IMR-90 (cell line): Measurements from ENCODE around the gene SBF2. TPM values are rescaled to one million over a fixed set of nuclear protein-coding genes. Genes with fewer than 3 reads are reported as not detected.

Experiments
- ATAC-seq: fragments of 200-7000 bp; cut with Tn5 transposase; 2 replicates; pipeline ENCODE4 v1.9.1; 2020; ENCODE audit warnings: low read depth, mild to moderate bottlenecking, moderate library complexity
- BruUV-seq: library from RNA; stranded (reverse); fragments of 400-500 nt; replicated peaks from 2 replicates; lab custom pipeline; 2021; lab: Mats Ljungman, UMichigan
- CTCF ChIA-PET: fragments of 300-600 bp; formaldehyde crosslinking; extraction: SDS; loops from one replicate; lab custom pipeline; 2021; ENCODE audit warnings: antibody characterized with exemption; lab: Yijun Ruan, JAX
- POLR2A ChIA-PET: fragments of 300-600 bp; sonication (Branson Sonifier 250); formaldehyde crosslinking; loops from one replicate; lab custom pipeline; 2022; ENCODE audit warnings: antibody characterized with exemption; ENCODE audit not compliant: unreplicated experiment; lab: Charles Lee
- DNase-seq: peaks from one replicate; pipeline ENCODE4 v3.0.0; 2013
- H2AFZ ChIP-seq: replicated peaks from 2 replicates; pipeline ENCODE3; 2013; ENCODE audit warnings: low read length, mild to moderate bottlenecking; ENCODE audit not compliant: poor library complexity
- H2AK5ac ChIP-seq: 2 replicates; pipeline ENCODE4 v1.6.1; 2013; ENCODE audit warnings: low read depth, low read length, inconsistent platforms
- H2AK9ac ChIP-seq: replicated peaks from 2 replicates; pipeline ENCODE3; 2013; ENCODE audit warnings: mild to moderate bottlenecking, low read depth, low read length, moderate library complexity; ENCODE audit not compliant: poor library complexity
- H2BK120ac ChIP-seq: 2 replicates; pipeline ENCODE4 v1.6.1; 2013; ENCODE audit warnings: low read depth, low read length, inconsistent platforms
- H2BK15ac ChIP-seq: 3 replicates; pipeline ENCODE4 v1.6.1; 2013; ENCODE audit warnings: low read depth, low read length, inconsistent platforms
- H2BK20ac ChIP-seq: 2 replicates; pipeline ENCODE4 v1.6.1; 2013; ENCODE audit warnings: low read depth, mild to moderate bottlenecking, inconsistent platforms, low read length, moderate library complexity
- H2BK5ac ChIP-seq: 2 replicates; pipeline ENCODE4 v1.6.1; 2013; ENCODE audit warnings: mild to moderate bottlenecking, low read depth, low read length, inconsistent platforms; ENCODE audit not compliant: poor library complexity, severe bottlenecking
- H3K14ac ChIP-seq: replicated peaks from 2 replicates; pipeline ENCODE4 v1.6.1; 2013; ENCODE audit warnings: low read depth, low read length, inconsistent platforms
- H3K18ac ChIP-seq: 2 replicates; pipeline ENCODE4 v1.6.1; 2013; ENCODE audit warnings: low read depth, low read length, control low read depth
- H3K23ac ChIP-seq: 2 replicates; pipeline ENCODE4 v1.6.1; 2013; ENCODE audit warnings: low read depth, low read length, inconsistent platforms
- H3K27ac ChIP-seq: 2 replicates; pipeline ENCODE4 v1.5.1; 2013; ENCODE audit warnings: mild to moderate bottlenecking, control low read depth, low read length; ENCODE audit not compliant: insufficient read depth
- H3K27me3 ChIP-seq: 2 replicates; pipeline ENCODE4 v1.6.1; 2013; ENCODE audit warnings: low read length; ENCODE audit not compliant: control insufficient read depth, insufficient read depth
- H3K36me3 ChIP-seq: 2 replicates; pipeline ENCODE4 v1.6.1; 2013; ENCODE audit warnings: low read length, mixed read lengths; ENCODE audit not compliant: control insufficient read depth, insufficient read depth
- H3K4ac ChIP-seq: 2 replicates; pipeline ENCODE4 v1.6.1; 2013; ENCODE audit warnings: low read depth, low read length, inconsistent platforms
- H3K4me1 ChIP-seq: 2 replicates; pipeline ENCODE4 v1.6.1; 2013; ENCODE audit warnings: low read length, mixed read lengths; ENCODE audit not compliant: control insufficient read depth, insufficient read depth
- H3K4me2 ChIP-seq: 2 replicates; pipeline ENCODE4 v1.6.1; 2013; ENCODE audit warnings: low read depth, mild to moderate bottlenecking, control low read depth, low read length, moderate library complexity
- H3K4me3 ChIP-seq: 2 replicates; pipeline ENCODE4 v1.5.1; 2013; ENCODE audit warnings: low read depth, mild to moderate bottlenecking, control low read depth, low read length, moderate library complexity; ENCODE audit not compliant: insufficient read depth
- H3K56ac ChIP-seq: 2 replicates; pipeline ENCODE4 v1.6.1; 2013; ENCODE audit warnings: low read length, inconsistent platforms; ENCODE audit not compliant: insufficient read depth; ENCODE audit errors: extremely low read depth
- H3K79me1 ChIP-seq, 2 experiments: 2 replicates each; pipeline ENCODE4 v1.6.1; 2013; ENCODE audit warnings: low read length in 2 of 2, inconsistent platforms in 1 of 2, low read depth in 1 of 2
- H3K9ac ChIP-seq: 2 replicates; pipeline ENCODE4 v1.6.1; 2013; ENCODE audit warnings: low read depth, low read length, control low read depth
- H3K9me1 ChIP-seq: 2 replicates; pipeline ENCODE4 v1.6.1; 2013; ENCODE audit warnings: low read length, inconsistent platforms; ENCODE audit not compliant: insufficient read depth
- H3K9me3 ChIP-seq: 2 replicates; pipeline ENCODE4 v1.6.1; 2013; ENCODE audit warnings: low read length; ENCODE audit not compliant: control insufficient read depth, insufficient read depth
- H4K20me1 ChIP-seq: 2 replicates; pipeline ENCODE4 v1.6.1; 2013; ENCODE audit warnings: low read length, inconsistent platforms; ENCODE audit not compliant: insufficient read depth
- H4K5ac ChIP-seq: 2 replicates; pipeline ENCODE4 v1.6.1; 2013; ENCODE audit warnings: mild to moderate bottlenecking, low read depth, low read length, control low read depth
- H4K8ac ChIP-seq, 2 experiments: 2 replicates each; pipeline ENCODE4 v1.6.1; 2013; ENCODE audit warnings: low read depth in 2 of 2, low read length in 2 of 2, control low read depth in 1 of 2, inconsistent platforms in 1 of 2
- H4K91ac ChIP-seq: 2 replicates; pipeline ENCODE4 v1.6.1; 2013; ENCODE audit warnings: low read depth, low read length, inconsistent platforms; ENCODE audit not compliant: insufficient read depth
- BHLHE40 ChIP-seq: fragments of 150-350 bp; IDR thresholded peaks from 2 replicates; pipeline ENCODE4 v1.6.1; 2016; ENCODE audit warnings: mild to moderate bottlenecking, low read depth, low read length
- FOS ChIP-seq: fragments of 150-350 bp; IDR thresholded peaks from 2 replicates; pipeline ENCODE4 v1.6.1; 2016; ENCODE audit warnings: low read depth, low read length
- MAZ ChIP-seq: IDR thresholded peaks from 2 replicates; pipeline ENCODE4 v1.6.1; 2012; ENCODE audit warnings: low read depth, mild to moderate bottlenecking, low read length, improper control_type of control experiment, moderate library complexity, borderline replicate concordance
- NFE2L2 ChIP-seq: fragments of 150-350 bp; IDR thresholded peaks from 2 replicates; pipeline ENCODE4 v1.6.1; 2016; ENCODE audit warnings: low read depth, mild to moderate bottlenecking, low read length
- RFX5 ChIP-seq: IDR thresholded peaks from 2 replicates; pipeline ENCODE4 v1.8.0; 2012; ENCODE audit warnings: low read depth, mild to moderate bottlenecking, low read length, moderate library complexity
- WGBS, 2 experiments: methylation state at CpG; one replicate each; pipeline versions ENCODE4 v1.1.5 to v1.1.7; 2013; ENCODE audit warnings: missing lambda C conversion rate in 2 of 2; ENCODE audit not compliant: insufficient read length in 1 of 2; ENCODE audit errors: extremely low coverage in 2 of 2; 5-methylcytosine and 5-hydroxymethylcytosine counted together
- dilution Hi-C: fragments of 300-500 bp; cut with HindIII; formaldehyde crosslinking; loops from one replicate; pipeline ENCODE4 v1.14.3; 2018; ENCODE audit warnings: low sequenced_read_pairs; ENCODE audit not compliant: unreplicated experiment
- in situ Hi-C: fragments of 300-500 bp; cut with MboI; formaldehyde crosslinking; loops from 3 replicates; pipeline ENCODE4 v1.14.3; 2019; ENCODE audit warnings: low sequenced_read_pairs, inconsistent platforms, mixed read lengths
- intact Hi-C: fragments of 100-400 bp; cut with micrococcal nuclease; formaldehyde crosslinking; loops from 2 replicates; pipeline ENCODE4 v1.10.0; 2022
- polyA plus RNA-seq, 3 experiments: library from polyadenylated mRNA; depleted of rRNA; stranded (reverse); fragments of >200 nt; gene quantifications; 2 replicates each; pipeline ENCODE4 v1.2.3, GENCODE V29; 2012; ENCODE audit warnings: low replicate concordance in 1 of 3
- total RNA-seq: library from RNA; depleted of rRNA; stranded (reverse); fragments of >200 nt; gene quantifications from 2 replicates; pipeline ENCODE4 v1.2.3, GENCODE V29; 2012
- TF ChIP-seq, protein P1 (sequence below): conservative IDR thresholded peaks from 2 replicates; pipeline ENCODE4 v1.5.1; 2012; ENCODE audit warnings: mild to moderate bottlenecking, low read depth, low read length, improper control_type of control experiment

SBF2 gene
- total and polyA plus RNA-seq, 2 of the 4 experiments (the other 2 are of a cell fraction) = 23.8 to 51.8 TPM

- ATAC-seq (no peak), DNase-seq (peak; percentile 16)
- Histone ChIP-seq H2AK5ac (no peak overlapping the region), H3K27me3 (no peaks in the 10 kb centered on the region), H2AK9ac (no peak overlapping the region), H3K18ac (peak overlapping the region; percentile 3; the same call in 1 of the 2 replicates), H3K36me3 (no peaks in the 10 kb centered on the region; the same call in 1 of the 2 replicates), H4K91ac (0 out of 2 replicates have a peak overlapping the region, but pooled peaks have one; percentile 33), H2AFZ (no peak overlapping the region), H4K8ac (peak overlapping the region in 1 of 2 experiments; percentile 30; a peak in 1 of 4 replicates), H3K27ac (no peak overlapping the region), H3K9ac (no peak overlapping the region), H2BK5ac (peak overlapping the region; percentile 68), H2BK15ac (0 out of 3 replicates have a peak overlapping the region, but pooled peaks have one; percentile 44), H4K5ac (no peak overlapping the region; the same call in 1 of the 2 replicates), H2BK20ac (peak overlapping the region; percentile 54; the same call in 1 of the 2 replicates), H4K20me1 (no peaks in the 10 kb centered on the region), H3K56ac (no peak overlapping the region), H3K14ac (0 out of 2 replicates have a peak overlapping the region, but pooled peaks have one; percentile 23), H3K4ac (peak overlapping the region; percentile 34; the same call in 1 of the 2 replicates), H3K79me1 (peaks cover 1 to 20% of the 10 kb centered on the region in 2 experiments), H3K9me3 (no peaks in the 10 kb centered on the region), H3K9me1 (no peaks in the 10 kb centered on the region; the same call in 1 of the 2 replicates), H3K23ac (peak overlapping the region; percentile 54; the same call in 1 of the 2 replicates), H3K4me2 (no peak overlapping the region), H3K4me1 (peaks cover 9% of the 10 kb centered on the region; the same call in 1 of the 2 replicates), H2BK120ac (peak overlapping the region; percentile 40; the same call in 1 of the 2 replicates), H3K4me3 (no peak overlapping the region)
- POLR2A ChIA-PET = no interaction called here
- WGBS, 2 experiments = no CpG with 5 or more reads among the region's 2 CpGs
- in situ Hi-C loops (no loop called here), intact Hi-C loops (no loop called here), dilution Hi-C loops (no loop called here)
- no peak for TF ChIP-seq BHLHE40
- no peak for TF ChIP-seq MAZ
- TF ChIP-seq NFE2L2 = no peak
- TF ChIP-seq, protein P1, sequence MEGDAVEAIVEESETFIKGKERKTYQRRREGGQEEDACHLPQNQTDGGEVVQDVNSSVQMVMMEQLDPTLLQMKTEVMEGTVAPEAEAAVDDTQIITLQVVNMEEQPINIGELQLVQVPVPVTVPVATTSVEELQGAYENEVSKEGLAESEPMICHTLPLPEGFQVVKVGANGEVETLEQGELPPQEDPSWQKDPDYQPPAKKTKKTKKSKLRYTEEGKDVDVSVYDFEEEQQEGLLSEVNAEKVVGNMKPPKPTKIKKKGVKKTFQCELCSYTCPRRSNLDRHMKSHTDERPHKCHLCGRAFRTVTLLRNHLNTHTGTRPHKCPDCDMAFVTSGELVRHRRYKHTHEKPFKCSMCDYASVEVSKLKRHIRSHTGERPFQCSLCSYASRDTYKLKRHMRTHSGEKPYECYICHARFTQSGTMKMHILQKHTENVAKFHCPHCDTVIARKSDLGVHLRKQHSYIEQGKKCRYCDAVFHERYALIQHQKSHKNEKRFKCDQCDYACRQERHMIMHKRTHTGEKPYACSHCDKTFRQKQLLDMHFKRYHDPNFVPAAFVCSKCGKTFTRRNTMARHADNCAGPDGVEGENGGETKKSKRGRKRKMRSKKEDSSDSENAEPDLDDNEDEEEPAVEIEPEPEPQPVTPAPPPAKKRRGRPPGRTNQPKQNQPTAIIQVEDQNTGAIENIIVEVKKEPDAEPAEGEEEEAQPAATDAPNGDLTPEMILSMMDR = no peak
- TF ChIP-seq FOS = no peak
- no peak for TF ChIP-seq RFX5
- no TSS peak for BruUV-seq
- CTCF ChIA-PET = no interaction called here
Measured at GRCh38 chr11:10022764-10023163, 271.3 kb downstream of the SBF2 start.
